Inferior parietal cortex (tissue), 1 donor: ENCODE data around the gene NLN.

Experiments used
- DNase-seq: peaks from one replicate; pipeline ENCODE4 v3.0.0-alpha.2; 2016; ENCODE audit errors: extremely low spot score

NLN gene

GRCh38 chr5:65808818-65809217 is 86.8 kb downstream of the NLN start:
- no peak for DNase-seq

GRCh38 chr5:65809817-65810531 is 88.0 kb downstream of the NLN start:
- DNase-seq = peak; percentile 64

- DNase-seq = no peak
Observed at GRCh38 chr5:65811004-65811403, 89.0 kb downstream of the NLN start.

- DNase-seq = no peak
Observed at GRCh38 chr5:65811885-65812284, 89.9 kb downstream of the NLN start.

GRCh38 chr5:65812648-65813047 is 90.6 kb downstream of the NLN start:
- no peak for DNase-seq

GRCh38 chr5:65813174-65813573 is 91.2 kb downstream of the NLN start:
- DNase-seq = no peak

- DNase-seq = no peak
Observed at GRCh38 chr5:65815161-65815560, 93.2 kb downstream of the NLN start.

GRCh38 chr5:65816729-65817128 is 94.7 kb downstream of the NLN start:
- DNase-seq = no peak

GRCh38 chr5:65817931-65818330 is 95.9 kb downstream of the NLN start:
- DNase-seq = peak; percentile 53

GRCh38 chr5:65818592-65818991 is 96.6 kb downstream of the NLN start:
- DNase-seq = peak; percentile 70

- no peak for DNase-seq
Observed at GRCh38 chr5:65819215-65819904, 97.4 kb downstream of the NLN start.

- peak; percentile 35 for DNase-seq
Observed at GRCh38 chr5:65819905-65820240, 97.9 kb downstream of the NLN start.

GRCh38 chr5:65820373-65820772 is 98.4 kb downstream of the NLN start:
- DNase-seq = no peak

- no peak for DNase-seq
Observed at GRCh38 chr5:65821966-65822365, 100.0 kb downstream of the NLN start.

- DNase-seq = no peak
Observed at GRCh38 chr5:65822710-65823109, 100.7 kb downstream of the NLN start.

- no peak for DNase-seq
Observed at GRCh38 chr5:65823204-65823603, 101.2 kb downstream of the NLN start.

GRCh38 chr5:65823845-65824445 is 101.9 kb downstream of the NLN start:
- DNase-seq = no peak

- DNase-seq = no peak
Observed at GRCh38 chr5:65825408-65826328, 103.7 kb downstream of the NLN start.

- DNase-seq = no peak
Observed at GRCh38 chr5:65828022-65828896, 106.3 kb downstream of the NLN start.

GRCh38 chr5:65830856-65831255 is 108.9 kb downstream of the NLN start:
- DNase-seq = peak; percentile 88

- no peak for DNase-seq
Observed at GRCh38 chr5:65831276-65831675, 109.3 kb downstream of the NLN start.
